ENCODE data around the gene FBXW7.

Gene FBXW7

DNA sequence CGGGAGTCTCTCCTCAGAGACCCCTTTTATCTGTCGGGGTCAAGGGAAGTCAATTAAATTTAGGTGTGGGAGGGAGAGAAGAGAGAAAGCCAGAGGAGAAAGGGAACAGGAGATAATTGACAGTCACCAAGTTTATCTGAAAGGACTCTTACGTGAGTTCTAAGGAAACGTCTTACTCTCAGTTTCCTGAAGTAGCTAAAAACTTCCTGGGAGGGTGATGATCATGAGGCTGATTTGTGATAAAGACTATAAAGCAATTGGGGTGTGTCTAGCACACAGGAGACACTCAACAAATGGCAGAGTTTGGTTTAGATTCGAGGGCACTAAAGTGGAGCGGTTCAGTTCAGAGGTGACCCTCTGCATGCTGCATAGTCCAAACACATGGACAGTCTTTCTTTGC, 254.1 kb downstream of the FBXW7 start:
- in situ Hi-C loops (cut with MboI; ENCODE audit: low pct_unique_long_range_greater_than_20kb, low sequenced_read_pairs), result no loop called here
- DNase-seq, result no peak

DNA sequence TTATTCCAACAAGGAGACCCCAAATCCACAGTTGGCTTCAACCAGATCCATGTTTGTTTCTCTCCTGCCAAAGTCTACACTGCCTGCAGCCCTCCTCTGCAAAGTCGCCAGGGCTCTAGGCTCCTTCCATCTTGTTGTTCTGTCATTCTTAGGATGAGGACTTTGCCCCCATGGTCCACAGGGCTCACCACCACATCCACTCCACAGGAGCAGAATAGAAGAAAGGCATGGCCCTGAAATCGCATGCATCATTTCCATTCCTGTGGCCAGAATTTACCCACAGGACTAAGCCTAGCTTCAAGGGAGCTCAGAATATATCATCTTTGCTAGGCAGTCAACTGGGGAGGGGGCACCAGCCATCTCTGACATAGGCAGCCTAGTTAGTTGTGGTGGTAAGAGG, 254.7 kb downstream of the FBXW7 start:
- no peak for DNase-seq
- in situ Hi-C loops (cut with MboI; ENCODE audit: low pct_unique_long_range_greater_than_20kb, low sequenced_read_pairs), result no loop called here

DNA sequence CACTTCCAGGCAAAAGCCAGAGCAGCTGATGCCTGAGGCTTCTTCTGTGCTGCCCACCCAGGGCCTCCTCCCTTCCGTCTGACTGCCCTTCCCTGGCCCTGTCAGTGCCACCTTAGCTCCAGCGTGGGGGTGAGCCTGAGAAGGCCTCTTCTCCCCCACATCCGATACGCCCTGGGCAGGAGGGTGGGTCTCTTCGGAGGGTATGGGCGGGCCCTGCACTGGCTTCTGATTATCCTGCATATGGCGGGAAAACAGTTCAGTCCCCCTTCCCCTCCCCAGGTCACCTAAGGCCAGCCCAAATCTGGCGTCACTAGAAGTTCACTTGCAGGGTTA, 256.7 kb downstream of the FBXW7 start:
- in situ Hi-C loops (cut with MboI; ENCODE audit: low pct_unique_long_range_greater_than_20kb, low sequenced_read_pairs), result no loop called here
- DNase-seq, result no peak

DNA sequence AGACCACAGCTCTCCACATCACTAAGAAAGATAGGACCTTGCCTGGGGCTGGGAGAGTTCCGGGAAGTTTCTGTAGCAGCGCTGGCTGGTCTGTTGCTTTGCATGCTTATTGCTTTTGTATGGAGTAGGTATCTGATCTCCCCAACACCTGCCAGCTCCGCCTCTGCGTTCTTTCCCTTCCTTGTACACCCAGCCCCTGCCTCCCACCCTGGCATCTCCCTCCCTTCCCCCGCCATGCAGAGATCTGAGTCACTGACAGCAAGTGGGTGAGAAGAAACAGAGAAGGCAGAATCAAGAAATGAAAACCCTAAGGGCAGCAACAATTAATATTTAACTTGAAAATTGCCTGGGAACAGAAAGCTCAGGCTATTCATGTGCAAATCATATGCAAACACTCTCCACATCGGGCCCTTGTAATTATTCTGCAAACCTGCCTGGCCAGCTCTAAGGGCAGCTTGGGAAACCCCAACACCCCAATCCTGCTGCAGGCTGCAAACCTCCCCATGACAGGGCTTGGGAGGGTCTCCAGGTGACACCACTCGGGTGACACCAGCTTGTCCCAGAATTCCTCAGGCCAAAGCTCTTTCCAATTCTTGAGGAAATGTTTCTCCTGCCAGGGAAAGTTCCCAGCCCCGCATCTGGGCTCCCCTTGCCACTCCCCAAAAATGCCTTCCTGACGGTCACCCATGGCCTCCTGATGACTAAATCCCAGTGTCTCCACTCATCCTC, 257.2 kb downstream of the FBXW7 start:
- no peak for DNase-seq
- in situ Hi-C loops (cut with MboI; ENCODE audit: low pct_unique_long_range_greater_than_20kb, low sequenced_read_pairs), result no loop called here

DNA sequence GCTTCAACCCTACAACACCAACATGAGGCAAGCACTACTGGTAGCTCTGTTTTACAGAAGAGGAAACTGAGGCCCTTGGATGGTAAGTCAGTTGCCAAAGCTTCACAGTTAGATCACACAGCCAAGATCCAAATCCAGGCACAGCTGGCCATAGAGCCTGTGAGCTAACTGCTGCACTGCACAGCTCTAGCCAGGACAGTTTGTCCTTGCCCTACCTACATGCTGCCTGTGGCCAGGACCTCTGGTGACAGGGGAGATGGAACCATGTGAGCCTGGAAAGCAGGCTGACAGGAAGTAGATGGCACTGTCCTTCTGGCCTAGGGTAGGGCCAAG, 257.8 kb downstream of the FBXW7 start:
- no peak for DNase-seq
- in situ Hi-C loops (cut with MboI; ENCODE audit: low pct_unique_long_range_greater_than_20kb, low sequenced_read_pairs), result no loop called here

DNA sequence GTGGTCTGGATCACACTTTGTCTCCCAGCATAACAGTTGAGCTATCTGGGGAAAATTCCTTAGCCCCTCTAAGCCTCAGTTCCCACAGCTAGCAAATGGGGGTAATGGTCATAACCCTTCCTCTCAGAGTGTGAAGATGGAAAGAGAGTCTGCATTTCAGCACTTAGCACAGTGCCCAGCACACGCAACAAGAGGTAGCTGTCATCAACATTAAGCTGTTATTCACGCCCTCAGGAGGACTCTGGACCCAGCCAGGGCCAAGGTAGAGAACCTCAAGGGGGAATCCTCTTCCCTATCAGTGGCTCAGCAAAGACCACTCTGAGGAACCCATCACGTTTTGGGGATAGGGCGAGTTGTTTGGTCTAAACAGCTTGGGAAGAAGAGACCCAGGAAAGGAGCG, 258.6 kb downstream of the FBXW7 start:
- in situ Hi-C loops (cut with MboI; ENCODE audit: low pct_unique_long_range_greater_than_20kb, low sequenced_read_pairs), result no loop called here
- DNase-seq, result no peak

DNA sequence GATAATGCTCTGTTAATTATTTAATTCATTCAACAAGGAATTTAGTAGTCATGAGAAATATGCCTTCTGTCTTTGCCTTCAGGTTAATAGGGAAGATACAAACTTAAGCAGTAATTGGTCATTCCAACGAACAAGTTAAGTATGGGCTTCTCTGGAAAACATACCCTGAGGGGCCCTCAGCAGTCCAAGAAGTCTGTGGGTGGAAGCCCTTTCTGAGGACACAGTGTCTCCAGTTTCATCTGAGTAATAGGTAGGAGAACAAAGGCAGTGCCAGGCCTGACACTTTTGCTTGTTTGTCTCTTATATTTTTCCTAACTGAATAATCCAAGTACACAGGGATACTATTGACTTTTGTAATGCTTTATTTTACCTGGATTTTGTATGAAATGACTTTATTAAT, 262.5 kb downstream of the FBXW7 start:
- in situ Hi-C loops (cut with MboI; ENCODE audit: low pct_unique_long_range_greater_than_20kb, low sequenced_read_pairs), result no loop called here
- no peak for DNase-seq

All from KBM-7 (cell line).